ENCODE measurements around the gene KISS1. TPM values are rescaled to one million over a fixed set of nuclear protein-coding genes. Genes with fewer than 3 reads are reported as not detected.

Gene KISS1
- total RNA-seq, 6 experiments from 2014 or later, result 2.6 to 4.3 (median 3.6) TPM

- DNase-seq, result no peak
- no peaks in the 10 kb centered on the region for H3K36me3 Mint-ChIP-seq (ENCODE audit: low read depth)
- H3K27ac Mint-ChIP-seq, result no peak overlapping the region
- TF ChIP-seq CTCF (IDR thresholded peaks at IDR 0.05), result no peak
- H3K4me3 Mint-ChIP-seq, result peak overlapping the region; percentile 76
- H3K4me1 Mint-ChIP-seq (ENCODE audit: low read depth), result no peaks in the 10 kb centered on the region
- no peaks in the 10 kb centered on the region for H3K9me3 Mint-ChIP-seq
- peaks cover 26% of the 10 kb centered on the region for H3K27me3 Mint-ChIP-seq (ENCODE audit: insufficient read depth)
Measured at GRCh38 chr1:204152310-204153044, 43.8 kb downstream of the KISS1 start.

- H3K27me3 Mint-ChIP-seq (ENCODE audit: insufficient read depth), result peaks cover 21% of the 10 kb centered on the region
- no peaks in the 10 kb centered on the region for H3K9me3 Mint-ChIP-seq
- TF ChIP-seq CTCF (IDR thresholded peaks at IDR 0.05), result no peak
- no peak within 1 kb of the TSS for H3K27ac Mint-ChIP-seq
- H3K4me1 Mint-ChIP-seq (ENCODE audit: low read depth), result no peaks in the 10 kb centered on the region
- DNase-seq, result no peak
- H3K36me3 Mint-ChIP-seq (ENCODE audit: low read depth), result no peaks in the 10 kb centered on the region
- peak within 1 kb of the TSS; percentile 76 for H3K4me3 Mint-ChIP-seq
Measured at GRCh38 chr1:204151552-204152309, 44.6 kb downstream of the KISS1 start, which contains the start of gene ETNK2. Gene ETNK2 (minus strand): TSS chr1:204152044. CDS start chr1:204151852, 192 bp downstream.

- no peak for DNase-seq
- no peaks in the 10 kb centered on the region for H3K4me1 Mint-ChIP-seq (ENCODE audit: low read depth)
- no peaks in the 10 kb centered on the region for H3K9me3 Mint-ChIP-seq
- peaks cover 28% of the 10 kb centered on the region for H3K27me3 Mint-ChIP-seq (ENCODE audit: insufficient read depth)
- TF ChIP-seq CTCF (IDR thresholded peaks at IDR 0.05), result no peak
- H3K4me3 Mint-ChIP-seq, result no peak overlapping the region
- no peak overlapping the region for H3K27ac Mint-ChIP-seq
- H3K36me3 Mint-ChIP-seq (ENCODE audit: low read depth), result no peaks in the 10 kb centered on the region
Measured at GRCh38 chr1:204150702-204151551, 45.4 kb downstream of the KISS1 start.

- DNase-seq, result no peak
- no peak for TF ChIP-seq CTCF (IDR thresholded peaks at IDR 0.05)
- Mint-ChIP-seq H3K4me3 (no peak overlapping the region), H3K4me1 (ENCODE audit: low read depth) (no peaks in the 10 kb centered on the region), H3K27me3 (ENCODE audit: insufficient read depth) (peaks cover 27% of the 10 kb centered on the region), H3K27ac (no peak overlapping the region), H3K36me3 (ENCODE audit: low read depth) (no peaks in the 10 kb centered on the region), H3K9me3 (no peaks in the 10 kb centered on the region)
Measured at GRCh38 chr1:204149635-204150565, 46.4 kb downstream of the KISS1 start.

Data from HFFc6 (cell line).